Upper lobe of left lung (tissue), 4 donors: ENCODE measurements around the gene BANF1.

ENCODE experiments used
- EP300 ChIP-seq, 4 donors: sonication (generic); formaldehyde crosslinking; IDR thresholded peaks; one replicate each; pipeline ENCODE4 v1.5.1; 2017; ENCODE audit warnings: antibody characterized with exemption in 4 of 4, control low read depth in 2 of 4
- POLR2A ChIP-seq, 4 donors: fragments of 450-650 bp; IDR thresholded peaks; one replicate each; pipeline ENCODE4 v1.5.1; 2016 to 2017; ENCODE audit warnings: antibody characterized with exemption in 4 of 4, mild to moderate bottlenecking in 2 of 4
- POLR2AphosphoS5 ChIP-seq, 2 donors: sonication (generic); formaldehyde crosslinking; IDR thresholded peaks; one replicate each; pipeline ENCODE4 v1.5.1; 2017; ENCODE audit warnings: antibody characterized with exemption in 2 of 2
- TF ChIP-seq, protein P1 (sequence below), 6 experiments: fragments of 450-650 bp in 4 of 6; fragments of 200-600 bp in 2 of 6; sonication (generic) in 2 of 6; IDR thresholded peaks; one replicate each; pipeline ENCODE4 v1.5.1; 2016 to 2019; ENCODE audit warnings: antibody characterized with exemption in 6 of 6

DNA sequence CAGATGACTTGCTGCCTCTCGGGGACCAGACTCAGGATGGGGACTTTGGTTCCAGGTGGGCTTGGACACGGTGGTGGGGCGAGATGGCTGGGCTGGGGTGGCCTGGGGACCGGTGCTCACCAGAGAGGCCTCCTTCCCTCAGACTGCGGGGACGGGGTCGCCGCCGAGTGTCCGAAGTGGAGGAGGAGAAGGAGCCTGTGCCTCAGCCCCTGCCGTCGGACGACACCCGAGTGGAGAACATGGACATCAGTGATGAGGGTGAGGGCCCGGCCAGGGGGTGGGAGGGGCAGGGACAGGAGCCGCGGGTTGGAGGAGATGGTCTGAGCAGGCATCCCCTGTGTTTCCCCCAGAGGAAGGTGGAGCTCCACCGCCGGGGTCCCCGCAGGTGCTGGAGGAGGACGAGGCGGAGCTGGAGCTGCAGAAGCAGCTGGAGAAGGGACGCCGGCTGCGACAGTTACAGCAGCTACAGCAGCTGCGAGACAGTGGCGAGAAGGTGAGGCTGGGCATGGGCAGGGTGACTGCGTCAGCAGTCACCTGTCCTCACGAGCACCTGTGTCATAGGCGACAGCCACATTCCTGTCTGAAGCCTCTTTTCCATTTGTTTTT lies 34.9 kb upstream of the BANF1 start:
- TF ChIP-seq, protein P1, sequence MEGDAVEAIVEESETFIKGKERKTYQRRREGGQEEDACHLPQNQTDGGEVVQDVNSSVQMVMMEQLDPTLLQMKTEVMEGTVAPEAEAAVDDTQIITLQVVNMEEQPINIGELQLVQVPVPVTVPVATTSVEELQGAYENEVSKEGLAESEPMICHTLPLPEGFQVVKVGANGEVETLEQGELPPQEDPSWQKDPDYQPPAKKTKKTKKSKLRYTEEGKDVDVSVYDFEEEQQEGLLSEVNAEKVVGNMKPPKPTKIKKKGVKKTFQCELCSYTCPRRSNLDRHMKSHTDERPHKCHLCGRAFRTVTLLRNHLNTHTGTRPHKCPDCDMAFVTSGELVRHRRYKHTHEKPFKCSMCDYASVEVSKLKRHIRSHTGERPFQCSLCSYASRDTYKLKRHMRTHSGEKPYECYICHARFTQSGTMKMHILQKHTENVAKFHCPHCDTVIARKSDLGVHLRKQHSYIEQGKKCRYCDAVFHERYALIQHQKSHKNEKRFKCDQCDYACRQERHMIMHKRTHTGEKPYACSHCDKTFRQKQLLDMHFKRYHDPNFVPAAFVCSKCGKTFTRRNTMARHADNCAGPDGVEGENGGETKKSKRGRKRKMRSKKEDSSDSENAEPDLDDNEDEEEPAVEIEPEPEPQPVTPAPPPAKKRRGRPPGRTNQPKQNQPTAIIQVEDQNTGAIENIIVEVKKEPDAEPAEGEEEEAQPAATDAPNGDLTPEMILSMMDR (IDR thresholded peaks at IDR 0.05) = no peak
- TF ChIP-seq POLR2AphosphoS5 (IDR thresholded peaks at IDR 0.05) = no peak
- TF ChIP-seq POLR2A (IDR thresholded peaks at IDR 0.05) = no peak
- TF ChIP-seq EP300 (IDR thresholded peaks at IDR 0.05) = no peak
